Endothelial cell of umbilical vein (primary cell): ENCODE measurements around the gene CBX6. TPM values are rescaled to one million over a fixed set of nuclear protein-coding genes. Genes with fewer than 3 reads are reported as not detected.

Experiments
- BruUV-seq: library from RNA; stranded (reverse); fragments of 400-500 nt; replicated peaks from 2 replicates; lab custom pipeline; 2021; lab: Mats Ljungman, UMichigan
- CTCF ChIA-PET: fragments of 300-600, 350-600 bp; sonication (Branson Sonifier 250); formaldehyde crosslinking; loops from one replicate; lab custom pipeline; 2021; ENCODE audit warnings: antibody characterized with exemption, inconsistent platforms; lab: Charles Lee
- POLR2A ChIA-PET: fragments of 300-600, 350-600 bp; sonication (Branson Sonifier 250); formaldehyde crosslinking; loops from one replicate; lab custom pipeline; 2021; ENCODE audit warnings: antibody characterized with exemption, inconsistent platforms; lab: Charles Lee
- DNase-seq: peaks from one replicate; pipeline ENCODE4 v3.0.0-alpha.2; 2011; ENCODE audit warnings: low read depth, low spot score
- FAIRE-seq: peaks from 2 replicates; lab custom pipeline; 2011; peaks lifted over from hg19 to GRCh38; lab: Jason Lieb, UNC
- H2AFZ ChIP-seq: 2 replicates; pipeline ENCODE4 v1.6.0; 2012; ENCODE audit warnings: low read depth, low read length, control low read depth, inconsistent platforms
- H3K27ac ChIP-seq: 2 replicates; pipeline ENCODE4 v1.5.1; 2011; ENCODE audit warnings: low read depth, mild to moderate bottlenecking, control low read depth, low read length, moderate library complexity; ENCODE audit not compliant: insufficient read depth
- H3K27me3 ChIP-seq, 2 experiments: 2 replicates each; pipeline versions ENCODE4 v1.6.0 to v1.6.1; 2011; ENCODE audit warnings: low read length in 2 of 2, mixed read lengths in 1 of 2; ENCODE audit not compliant: control insufficient read depth in 2 of 2, insufficient read depth in 2 of 2
- H3K36me3 ChIP-seq, 2 experiments: 2 replicates in 1 of 2; 3 replicates in 1 of 2; pipeline ENCODE4 v1.5.1; 2011; ENCODE audit warnings: low read length in 2 of 2, mild to moderate bottlenecking in 1 of 2, moderate library complexity in 1 of 2; ENCODE audit not compliant: control insufficient read depth in 2 of 2, insufficient read depth in 2 of 2; ENCODE audit errors: extremely low read depth in 1 of 2
- H3K4me1 ChIP-seq: 3 replicates; pipeline ENCODE4 v1.5.1; 2011; ENCODE audit warnings: mild to moderate bottlenecking, low read length; ENCODE audit not compliant: control insufficient read depth, insufficient read depth; ENCODE audit errors: extremely low read depth
- H3K4me2 ChIP-seq: 2 replicates; pipeline ENCODE4 v1.6.1; 2011; ENCODE audit warnings: low read length, control low read depth, mixed read lengths; ENCODE audit not compliant: insufficient read depth
- H3K4me3 ChIP-seq, 3 experiments: fragments of 200-600 bp in 1 of 3; sonication (generic), shearing (Covaris generic) in 1 of 3; replicated peaks in 1 of 3; 2 replicates each; pipeline ENCODE4 v1.5.1; 2011 to 2016; ENCODE audit warnings: control low read depth in 3 of 3, low read length in 3 of 3, mild to moderate bottlenecking in 2 of 3, inconsistent platforms in 1 of 3, low read depth in 1 of 3, moderate library complexity in 1 of 3; ENCODE audit not compliant: insufficient read depth in 1 of 3
- H3K79me2 ChIP-seq: 2 replicates; pipeline ENCODE4 v1.6.0; 2012; ENCODE audit warnings: low read length, inconsistent platforms; ENCODE audit not compliant: control insufficient read depth, insufficient read depth
- H3K9ac ChIP-seq: replicated peaks from 2 replicates; pipeline ENCODE3; 2011; ENCODE audit warnings: low read length, control low read depth; ENCODE audit not compliant: insufficient read depth; ENCODE audit errors: extremely low read depth
- H3K9me1 ChIP-seq: replicated peaks from 3 replicates; pipeline ENCODE4 v1.6.0; 2011; ENCODE audit warnings: mild to moderate bottlenecking, low read length; ENCODE audit not compliant: control insufficient read depth, insufficient read depth; ENCODE audit errors: extremely low read depth
- H3K9me3 ChIP-seq: replicated peaks from 2 replicates; pipeline ENCODE4 v1.5.1; 2012; ENCODE audit warnings: low read length, inconsistent platforms; ENCODE audit not compliant: control insufficient read depth, insufficient read depth
- H4K20me1 ChIP-seq: replicated peaks from 2 replicates; pipeline ENCODE3; 2011; ENCODE audit warnings: mild to moderate bottlenecking, low read length; ENCODE audit not compliant: control insufficient read depth, insufficient read depth; ENCODE audit errors: extremely low read depth
- EZH2 ChIP-seq: IDR thresholded peaks from 2 replicates; pipeline ENCODE4 v1.6.1; 2012; ENCODE audit warnings: borderline replicate concordance, low read depth, mild to moderate bottlenecking, moderate library complexity, low read length, inconsistent platforms; ENCODE audit not compliant: severe bottlenecking
- FOS ChIP-seq: IDR thresholded peaks from 2 replicates; pipeline ENCODE4 v1.6.1; 2011; ENCODE audit warnings: mild to moderate bottlenecking, low read length, moderate library complexity, borderline replicate concordance; ENCODE audit not compliant: insufficient read depth
- GATA2 ChIP-seq: IDR thresholded peaks from 2 replicates; pipeline ENCODE4 v1.7.0; 2011; ENCODE audit warnings: low read depth, mild to moderate bottlenecking, moderate library complexity, mixed read lengths, low read length; ENCODE audit not compliant: insufficient read length, insufficient read depth
- JUN ChIP-seq: IDR thresholded peaks from 2 replicates; pipeline ENCODE4 v1.6.1; 2011; ENCODE audit warnings: borderline replicate concordance, low read depth; ENCODE audit not compliant: insufficient read length, insufficient read depth
- MYC ChIP-seq: IDR thresholded peaks from one replicate; pipeline ENCODE4 v1.6.1; 2011; ENCODE audit warnings: mild to moderate bottlenecking, low read depth, low read length
- POLR2A ChIP-seq: IDR thresholded peaks from 2 replicates; pipeline ENCODE4 v1.6.1; 2012; ENCODE audit warnings: low read depth, mild to moderate bottlenecking, control low read depth, low read length
- POLR2AphosphoS5 ChIP-seq: IDR thresholded peaks from 2 replicates; pipeline ENCODE4 v1.6.1; 2012; ENCODE audit warnings: low read depth, mild to moderate bottlenecking, control low read depth, low read length, moderate library complexity; ENCODE audit not compliant: insufficient read depth
- dilution Hi-C: fragments of 300-500 bp; cut with MboI; formaldehyde crosslinking; loops from one replicate; pipeline ENCODE4 v1.15.0; 2019; ENCODE audit warnings: low sequenced_read_pairs; ENCODE audit not compliant: extremely low pct_ligation_motif_present
- intact Hi-C: fragments of 100-400 bp; cut with micrococcal nuclease; formaldehyde crosslinking; loops from one replicate; pipeline ENCODE4 v1.10.0; 2022
- polyA plus RNA-seq, 4 experiments: library from polyadenylated mRNA; depleted of rRNA in 3 of 4; stranded (reverse) in 3 of 4; unstranded in 1 of 4; fragments of >200 nt; gene quantifications; 2 replicates each; pipeline versions ENCODE4 v1.2.1 to v1.2.3, GENCODE V29; 2011 to 2012; ENCODE audit warnings: missing spikeins in 1 of 4
- total RNA-seq: library from RNA; stranded (reverse); gene quantifications from 2 replicates; pipeline ENCODE4 v1.2.3, GENCODE V29; 2021
- TF ChIP-seq, protein P1 (sequence below), 2 donors: IDR thresholded peaks; 1 replicate in 1 of 2; 2 replicates in 1 of 2; pipeline ENCODE4 v1.5.1; 2011; ENCODE audit warnings: low read length in 2 of 2, mild to moderate bottlenecking in 2 of 2, moderate library complexity in 2 of 2, control low read depth in 1 of 2, inconsistent platforms in 1 of 2, low read depth in 1 of 2; ENCODE audit not compliant: insufficient read depth in 1 of 2; ENCODE audit errors: extremely low read depth in 1 of 2
- TF ChIP-seq, protein P2 (sequence below): IDR thresholded peaks from 2 replicates; pipeline ENCODE4 v1.6.1; 2011; ENCODE audit not compliant: insufficient read depth, insufficient read length

The CBX6 gene
- total and polyA plus RNA-seq, 2 donors (not counting 3 experiments of a cell fraction or from before 2014, with no cell fraction given), result 14.9 to 62.6 TPM

DNA sequence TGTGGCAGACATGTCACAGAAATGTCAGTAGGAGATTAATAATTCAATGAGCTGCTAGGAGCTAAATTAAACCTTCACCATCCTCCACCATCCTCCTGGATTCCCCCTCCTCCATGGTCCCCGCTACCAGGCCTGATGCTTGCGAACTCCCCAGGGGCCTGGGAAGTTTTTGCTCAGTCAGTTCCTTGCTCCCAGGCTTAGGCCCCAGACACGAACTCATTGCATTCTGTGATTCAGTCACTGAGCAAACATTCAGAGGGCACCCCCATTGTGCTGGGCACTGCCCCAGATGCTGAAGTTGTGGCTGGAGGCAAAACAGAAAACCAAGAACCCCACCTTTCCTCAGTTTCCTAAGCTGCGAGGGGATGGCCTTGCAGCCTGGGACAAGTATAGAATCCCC lies 42.5 kb downstream of the CBX6 start:
- CTCF ChIA-PET, result interaction anchor here (0.5 to 2.5 kb wide), 3 partner anchors 26 to 294 kb away, joined by 3 to 16 read pairs (median 3); no protein-coding TSS in a partner anchor
- intact Hi-C loops, result no loop called here

More for the DNA sequence above, 42.5 kb downstream of the CBX6 start:
- dilution Hi-C loops, result no loop called here
- Histone ChIP-seq H3K4me3 (no peak overlapping the region), H3K4me2 (no peak overlapping the region), H3K9ac (no peak overlapping the region), H3K79me2 (no peaks in the 10 kb centered on the region), H3K27ac (no peak overlapping the region), H4K20me1 (no peaks in the 10 kb centered on the region), H3K27me3 (no peaks in the 10 kb centered on the region), H3K9me1 (no peaks in the 10 kb centered on the region), H3K4me1 (no peaks in the 10 kb centered on the region), H3K9me3 (no peaks in the 10 kb centered on the region), H3K36me3 (no peaks in the 10 kb centered on the region), H2AFZ (no peak overlapping the region)
- no TSS peak for BruUV-seq
- POLR2A ChIA-PET, result no interaction called here
- FAIRE-seq, result no peak
- no peak for DNase-seq
- TF ChIP-seq JUN (no peak), GATA2 (no peak), POLR2A (no peak), FOS (no peak), EZH2 (no peak), MYC (no peak), POLR2AphosphoS5 (no peak)
- TF ChIP-seq, protein P1, sequence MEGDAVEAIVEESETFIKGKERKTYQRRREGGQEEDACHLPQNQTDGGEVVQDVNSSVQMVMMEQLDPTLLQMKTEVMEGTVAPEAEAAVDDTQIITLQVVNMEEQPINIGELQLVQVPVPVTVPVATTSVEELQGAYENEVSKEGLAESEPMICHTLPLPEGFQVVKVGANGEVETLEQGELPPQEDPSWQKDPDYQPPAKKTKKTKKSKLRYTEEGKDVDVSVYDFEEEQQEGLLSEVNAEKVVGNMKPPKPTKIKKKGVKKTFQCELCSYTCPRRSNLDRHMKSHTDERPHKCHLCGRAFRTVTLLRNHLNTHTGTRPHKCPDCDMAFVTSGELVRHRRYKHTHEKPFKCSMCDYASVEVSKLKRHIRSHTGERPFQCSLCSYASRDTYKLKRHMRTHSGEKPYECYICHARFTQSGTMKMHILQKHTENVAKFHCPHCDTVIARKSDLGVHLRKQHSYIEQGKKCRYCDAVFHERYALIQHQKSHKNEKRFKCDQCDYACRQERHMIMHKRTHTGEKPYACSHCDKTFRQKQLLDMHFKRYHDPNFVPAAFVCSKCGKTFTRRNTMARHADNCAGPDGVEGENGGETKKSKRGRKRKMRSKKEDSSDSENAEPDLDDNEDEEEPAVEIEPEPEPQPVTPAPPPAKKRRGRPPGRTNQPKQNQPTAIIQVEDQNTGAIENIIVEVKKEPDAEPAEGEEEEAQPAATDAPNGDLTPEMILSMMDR (IDR thresholded peaks at IDR 0.05; ENCODE audit: extremely low read depth in 1 of 2, insufficient read depth in 1 of 2, low read depth in 1 of 2, low read length in 2 of 2), result no peak
- TF ChIP-seq, protein P2, sequence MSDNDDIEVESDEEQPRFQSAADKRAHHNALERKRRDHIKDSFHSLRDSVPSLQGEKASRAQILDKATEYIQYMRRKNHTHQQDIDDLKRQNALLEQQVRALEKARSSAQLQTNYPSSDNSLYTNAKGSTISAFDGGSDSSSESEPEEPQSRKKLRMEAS, result no peak
